Peyer's patch (tissue), 4 donors: ENCODE measurements around the gene GAP43.

Experiments used
- CTCF ChIP-seq, 6 experiments: fragments of 450-650 bp in 4 of 6; fragments of 200-600 bp in 2 of 6; sonication (generic) in 1 of 6; IDR thresholded peaks; one replicate each; pipeline ENCODE4 v1.5.1; 2017 to 2019; ENCODE audit warnings: antibody characterized with exemption in 6 of 6, mild to moderate bottlenecking in 3 of 6, moderate library complexity in 1 of 6
- POLR2A ChIP-seq, 2 donors: fragments of 450-650 bp; IDR thresholded peaks; one replicate each; pipeline ENCODE4 v1.5.1; 2017; ENCODE audit warnings: antibody characterized with exemption in 2 of 2, mild to moderate bottlenecking in 2 of 2, moderate library complexity in 2 of 2

DNA sequence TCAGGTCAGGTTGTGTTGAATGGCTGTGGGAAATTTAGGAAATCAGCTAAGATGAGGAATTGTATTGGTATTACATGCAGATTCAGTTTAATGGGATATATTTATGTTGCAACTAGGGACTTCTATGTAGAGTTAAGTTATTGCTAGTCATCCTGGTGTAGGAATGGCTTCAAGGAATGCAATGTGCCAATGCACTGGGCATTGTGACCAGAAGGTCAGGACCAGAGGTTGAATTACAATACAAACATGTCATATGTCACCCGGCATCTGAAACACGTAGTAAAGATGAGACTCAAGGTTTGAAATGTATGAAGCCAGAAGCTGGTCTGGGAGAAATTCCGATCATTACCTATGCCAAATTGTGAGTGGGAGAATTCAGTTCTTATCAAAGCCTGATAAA is 11.7 kb upstream of the GAP43 start:
- TF ChIP-seq CTCF (IDR thresholded peaks at IDR 0.05) (no peak), POLR2A (IDR thresholded peaks at IDR 0.05) (no peak)
